Measurements from ENCODE around the gene APLP1. TPM values are rescaled to one million over a fixed set of nuclear protein-coding genes. Genes with fewer than 3 reads are reported as not detected.

The APLP1 gene
- total RNA-seq (2022) (11.5 and 15.8 TPM in 2 replicates), Bru-seq, nascent RNA (percentile 21 among the genes with signal in this experiment), BruChase-seq, experiment 1, labeled RNA remaining after a 6-hour chase (percentile 29 among the genes with signal in this experiment), BruChase-seq, experiment 2, labeled RNA remaining after a 2-hour chase (percentile 17 among the genes with signal in this experiment)
- long read RNA-seq, transcript APLP1-201 (17 exons, 2,495 nt): major isoform, 9 of 33 reads
- long read RNA-seq, partial matches to known transcripts: 0 of 33 reads
- long read RNA-seq, other reads (novel, unspliced or antisense): 24 of 33 reads

DNA sequence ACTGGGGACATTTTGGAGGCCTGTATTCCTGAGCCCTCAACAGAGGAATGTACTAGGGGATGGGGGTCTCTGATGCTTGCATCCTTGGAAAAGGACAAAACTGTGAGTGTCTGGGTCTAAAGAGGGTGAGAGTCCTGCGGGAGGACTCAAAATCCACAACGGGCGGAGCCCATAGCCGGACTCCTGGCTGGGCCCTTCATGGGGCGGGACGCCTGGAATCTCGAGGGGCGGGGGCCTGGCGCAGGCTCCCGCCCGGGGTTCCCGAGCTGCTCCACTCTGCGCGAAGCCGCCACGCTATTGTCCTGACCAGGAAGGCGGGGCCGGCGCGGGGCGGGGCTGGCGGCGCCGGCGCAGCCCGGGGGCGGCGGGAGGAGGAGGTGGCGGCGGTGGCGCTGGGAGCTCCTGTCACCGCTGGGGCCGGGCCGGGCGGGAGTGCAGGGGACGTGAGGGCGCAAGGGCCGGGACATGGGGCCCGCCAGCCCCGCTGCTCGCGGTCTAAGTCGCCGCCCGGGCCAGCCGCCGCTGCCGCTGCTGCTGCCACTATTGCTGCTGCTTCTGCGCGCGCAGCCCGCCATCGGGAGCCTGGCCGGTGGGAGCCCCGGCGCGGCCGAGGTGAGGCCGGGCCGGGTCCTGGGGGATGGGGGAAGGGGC is at the start of gene APLP1:
APLP1 (plus strand) TSS at position 403 of the 651 bp plus-strand sequence; CDS start at position 466, 63 bp downstream.
- TF ChIP-seq, protein P1, sequence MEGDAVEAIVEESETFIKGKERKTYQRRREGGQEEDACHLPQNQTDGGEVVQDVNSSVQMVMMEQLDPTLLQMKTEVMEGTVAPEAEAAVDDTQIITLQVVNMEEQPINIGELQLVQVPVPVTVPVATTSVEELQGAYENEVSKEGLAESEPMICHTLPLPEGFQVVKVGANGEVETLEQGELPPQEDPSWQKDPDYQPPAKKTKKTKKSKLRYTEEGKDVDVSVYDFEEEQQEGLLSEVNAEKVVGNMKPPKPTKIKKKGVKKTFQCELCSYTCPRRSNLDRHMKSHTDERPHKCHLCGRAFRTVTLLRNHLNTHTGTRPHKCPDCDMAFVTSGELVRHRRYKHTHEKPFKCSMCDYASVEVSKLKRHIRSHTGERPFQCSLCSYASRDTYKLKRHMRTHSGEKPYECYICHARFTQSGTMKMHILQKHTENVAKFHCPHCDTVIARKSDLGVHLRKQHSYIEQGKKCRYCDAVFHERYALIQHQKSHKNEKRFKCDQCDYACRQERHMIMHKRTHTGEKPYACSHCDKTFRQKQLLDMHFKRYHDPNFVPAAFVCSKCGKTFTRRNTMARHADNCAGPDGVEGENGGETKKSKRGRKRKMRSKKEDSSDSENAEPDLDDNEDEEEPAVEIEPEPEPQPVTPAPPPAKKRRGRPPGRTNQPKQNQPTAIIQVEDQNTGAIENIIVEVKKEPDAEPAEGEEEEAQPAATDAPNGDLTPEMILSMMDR (IDR thresholded peaks at IDR 0.05; ENCODE audit: unreplicated experiment): no peak
- H3K4me3 Mint-ChIP-seq (ENCODE audit: low read depth, unreplicated experiment): peak within 1 kb of the TSS; percentile 58
- H3K27ac Mint-ChIP-seq (ENCODE audit: unreplicated experiment): no peak within 1 kb of the TSS
- DNase-seq: peak; percentile 82
- H3K36me3 Mint-ChIP-seq (ENCODE audit: insufficient read depth, unreplicated experiment): peaks cover 17% of the 10 kb centered on the region
- H3K4me1 Mint-ChIP-seq (ENCODE audit: low read depth, unreplicated experiment): peaks cover 13% of the 10 kb centered on the region
- CTCF ChIA-PET: interaction anchor here (0.6 to 1.7 kb wide), 4 partner anchors 11 to 124 kb away, joined by 3 to 5 read pairs (median 4); partner anchors contain the start of gene KIRREL2
- H3K27me3 Mint-ChIP-seq (ENCODE audit: unreplicated experiment): peaks cover 67% of the 10 kb centered on the region
- BruUV-seq (replicated peaks): no TSS peak
- no peaks in the 10 kb centered on the region for H3K9me3 Mint-ChIP-seq (ENCODE audit: low read depth, unreplicated experiment)
- intact Hi-C loops (cut with micrococcal nuclease; ENCODE audit: unreplicated experiment): no loop called here

DNA sequence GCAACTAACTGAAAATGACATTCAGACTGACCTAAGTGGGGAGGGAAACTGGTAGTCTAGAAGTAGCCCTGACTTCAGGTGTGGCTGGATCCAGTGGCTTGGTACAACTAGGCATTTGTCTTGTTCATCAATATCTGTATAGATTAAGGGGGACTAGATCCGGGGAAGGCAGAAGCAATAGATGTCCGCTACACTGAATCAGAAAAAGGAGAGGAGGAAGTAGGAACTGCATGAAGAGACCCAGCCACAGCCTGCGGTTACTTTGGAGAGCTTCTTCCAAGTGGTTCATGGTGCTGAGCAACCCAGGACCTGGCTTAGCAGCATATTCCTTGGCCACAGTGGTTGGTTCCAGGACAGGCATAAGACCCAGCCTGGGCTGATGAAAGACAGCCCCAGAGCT is 45.8 kb upstream of the APLP1 start:
- no peak overlapping the region for H3K4me3 Mint-ChIP-seq (ENCODE audit: low read depth, unreplicated experiment)
- H3K27ac Mint-ChIP-seq (ENCODE audit: unreplicated experiment): no peak overlapping the region
- TF ChIP-seq, protein P1 (IDR thresholded peaks at IDR 0.05; ENCODE audit: unreplicated experiment): no peak
- H3K4me1 Mint-ChIP-seq (ENCODE audit: low read depth, unreplicated experiment): no peaks in the 10 kb centered on the region
- peaks cover 77% of the 10 kb centered on the region for H3K27me3 Mint-ChIP-seq (ENCODE audit: unreplicated experiment)
- no TSS peak for BruUV-seq (replicated peaks)
- H3K9me3 Mint-ChIP-seq (ENCODE audit: low read depth, unreplicated experiment): no peaks in the 10 kb centered on the region
- CTCF ChIA-PET: no interaction called here
- H3K36me3 Mint-ChIP-seq (ENCODE audit: insufficient read depth, unreplicated experiment): peaks cover 6% of the 10 kb centered on the region
- no peak for DNase-seq
- intact Hi-C loops (cut with micrococcal nuclease; ENCODE audit: unreplicated experiment): no loop called here

DNA sequence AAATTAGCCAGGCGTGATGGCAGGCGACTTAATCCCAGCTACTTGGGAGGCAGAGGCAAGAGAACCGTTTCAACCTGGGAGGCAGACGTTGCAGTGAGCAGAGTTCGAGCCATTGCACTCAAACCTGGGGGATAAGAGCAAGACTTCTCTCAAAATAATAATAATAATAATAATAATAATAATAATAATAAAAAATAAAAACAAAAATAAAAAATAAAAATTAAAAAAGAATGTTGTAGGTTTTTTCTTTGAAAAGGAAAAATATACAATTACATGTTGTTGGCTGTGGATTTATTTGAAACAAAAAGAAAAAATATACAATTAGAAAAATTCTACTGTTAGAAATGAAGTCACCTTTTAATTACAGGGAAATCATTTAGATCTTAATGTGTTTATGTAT is 44.2 kb upstream of the APLP1 start:
- BruUV-seq (replicated peaks): no TSS peak
- DNase-seq: no peak
- Mint-ChIP-seq H3K9me3 (ENCODE audit: low read depth, unreplicated experiment) (no peaks in the 10 kb centered on the region), H3K4me1 (ENCODE audit: low read depth, unreplicated experiment) (no peaks in the 10 kb centered on the region), H3K4me3 (ENCODE audit: low read depth, unreplicated experiment) (no peak overlapping the region), H3K27me3 (ENCODE audit: unreplicated experiment) (peaks cover 74% of the 10 kb centered on the region), H3K36me3 (ENCODE audit: insufficient read depth, unreplicated experiment) (peaks cover 6% of the 10 kb centered on the region), H3K27ac (ENCODE audit: unreplicated experiment) (no peak overlapping the region)
- CTCF ChIA-PET: no interaction called here
- TF ChIP-seq, protein P1 (IDR thresholded peaks at IDR 0.05; ENCODE audit: unreplicated experiment): no peak
- intact Hi-C loops (cut with micrococcal nuclease; ENCODE audit: unreplicated experiment): loop anchor here (2.0 kb wide), 1 partner anchor 49 kb away; no protein-coding TSS in a partner anchor

DNA sequence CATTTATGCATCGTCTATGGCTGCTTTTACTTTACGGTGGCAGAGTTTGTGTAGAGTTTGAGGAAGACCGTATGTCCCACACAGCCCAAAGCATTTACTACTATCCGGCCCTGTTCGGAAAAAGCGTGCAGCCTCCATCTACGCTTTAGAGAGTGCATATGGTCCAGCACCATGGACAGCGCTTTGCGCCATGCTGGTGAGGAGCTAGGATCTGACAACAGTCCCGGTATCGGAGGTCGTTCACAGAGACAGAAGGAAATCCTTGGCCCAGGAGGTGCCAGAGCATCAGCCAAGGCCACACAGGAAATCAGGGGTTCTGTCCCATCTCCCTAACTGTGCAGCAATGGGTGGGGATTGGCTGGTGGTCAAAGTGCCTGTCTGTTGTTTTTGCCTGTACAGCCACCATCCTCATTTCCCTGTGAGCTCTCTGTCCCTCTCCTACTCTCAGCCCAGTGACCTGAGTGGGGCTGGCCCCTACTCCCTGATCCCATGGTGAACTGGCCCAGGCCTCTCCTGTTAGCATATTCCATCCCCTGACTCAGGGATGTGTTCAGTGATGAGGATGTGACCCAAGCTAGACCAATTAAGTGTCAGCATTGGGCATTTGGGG is 39.6 kb upstream of the APLP1 start:
- H3K27ac Mint-ChIP-seq (ENCODE audit: unreplicated experiment): no peak overlapping the region
- TF ChIP-seq, protein P1 (IDR thresholded peaks at IDR 0.05; ENCODE audit: unreplicated experiment): no peak
- CTCF ChIA-PET: interaction anchor here (0.6 to 1.0 kb wide), 2 partner anchors 9 to 55 kb away, joined by 3 to 4 read pairs; no protein-coding TSS in a partner anchor
- no peaks in the 10 kb centered on the region for H3K9me3 Mint-ChIP-seq (ENCODE audit: low read depth, unreplicated experiment)
- intact Hi-C loops (cut with micrococcal nuclease; ENCODE audit: unreplicated experiment): no loop called here
- peak; percentile 51 for DNase-seq
- no peaks in the 10 kb centered on the region for H3K36me3 Mint-ChIP-seq (ENCODE audit: insufficient read depth, unreplicated experiment)
- no peak overlapping the region for H3K4me3 Mint-ChIP-seq (ENCODE audit: low read depth, unreplicated experiment)
- no TSS peak for BruUV-seq (replicated peaks)
- H3K27me3 Mint-ChIP-seq (ENCODE audit: unreplicated experiment): peaks cover 88% of the 10 kb centered on the region
- H3K4me1 Mint-ChIP-seq (ENCODE audit: low read depth, unreplicated experiment): no peaks in the 10 kb centered on the region
